HCT116 (cell line): ENCODE measurements around the gene BTBD2.

Experiments used
- EZH2 ChIP-seq: fragments of 200-600 bp; sonication (generic); IDR thresholded peaks from 2 replicates; pipeline ENCODE4 v1.6.1; 2017; ENCODE audit warnings: antibody characterized with exemption, mixed run types
- JUND ChIP-seq: IDR thresholded peaks from 2 replicates; pipeline ENCODE4 v1.6.1; 2012
- MAX ChIP-seq: IDR thresholded peaks from 2 replicates; pipeline ENCODE4 v1.6.1; 2012
- RAD21 ChIP-seq: IDR thresholded peaks from 2 replicates; pipeline ENCODE4 v1.6.1; 2012; ENCODE audit warnings: low read depth, mild to moderate bottlenecking
- YY1 ChIP-seq: IDR thresholded peaks from 2 replicates; pipeline ENCODE4 v1.6.1; 2011; ENCODE audit warnings: low read length, low read depth, moderate library complexity, mild to moderate bottlenecking; ENCODE audit not compliant: insufficient replicate concordance; ENCODE audit errors: extremely low read depth
- TF ChIP-seq, protein P1 (sequence below), 3 experiments: fragments of 200-600 bp in 1 of 3; sonication (generic) in 1 of 3; IDR thresholded peaks in 2 of 3; conservative IDR thresholded peaks in 1 of 3; 2 replicates each; pipeline ENCODE4 v1.5.1; 2012 to 2017; ENCODE audit warnings: low read depth in 2 of 3, low read length in 2 of 3, antibody characterized with exemption in 1 of 3, borderline replicate concordance in 1 of 3, control low read depth in 1 of 3, mild to moderate bottlenecking in 1 of 3, mixed read lengths in 1 of 3, mixed run types in 1 of 3, moderate library complexity in 1 of 3; ENCODE audit not compliant: insufficient read depth in 1 of 3

GRCh38 chr19:1953037-1953436 lies 62.5 kb downstream of the BTBD2 start:
- TF ChIP-seq EZH2 (no peak), JUND (no peak), YY1 (no peak), RAD21 (no peak), MAX (no peak)
- TF ChIP-seq, protein P1, sequence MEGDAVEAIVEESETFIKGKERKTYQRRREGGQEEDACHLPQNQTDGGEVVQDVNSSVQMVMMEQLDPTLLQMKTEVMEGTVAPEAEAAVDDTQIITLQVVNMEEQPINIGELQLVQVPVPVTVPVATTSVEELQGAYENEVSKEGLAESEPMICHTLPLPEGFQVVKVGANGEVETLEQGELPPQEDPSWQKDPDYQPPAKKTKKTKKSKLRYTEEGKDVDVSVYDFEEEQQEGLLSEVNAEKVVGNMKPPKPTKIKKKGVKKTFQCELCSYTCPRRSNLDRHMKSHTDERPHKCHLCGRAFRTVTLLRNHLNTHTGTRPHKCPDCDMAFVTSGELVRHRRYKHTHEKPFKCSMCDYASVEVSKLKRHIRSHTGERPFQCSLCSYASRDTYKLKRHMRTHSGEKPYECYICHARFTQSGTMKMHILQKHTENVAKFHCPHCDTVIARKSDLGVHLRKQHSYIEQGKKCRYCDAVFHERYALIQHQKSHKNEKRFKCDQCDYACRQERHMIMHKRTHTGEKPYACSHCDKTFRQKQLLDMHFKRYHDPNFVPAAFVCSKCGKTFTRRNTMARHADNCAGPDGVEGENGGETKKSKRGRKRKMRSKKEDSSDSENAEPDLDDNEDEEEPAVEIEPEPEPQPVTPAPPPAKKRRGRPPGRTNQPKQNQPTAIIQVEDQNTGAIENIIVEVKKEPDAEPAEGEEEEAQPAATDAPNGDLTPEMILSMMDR (IDR thresholded peaks at IDR 0.05 in 2 of 3, conservative IDR thresholded peaks at IDR 0.05 in 1 of 3; ENCODE audit: borderline replicate concordance in 1 of 3, insufficient read depth in 1 of 3, low read depth in 2 of 3, low read length in 2 of 3), result no peak
